ENCODE measurements around the gene TFF2.

Gene TFF2

DNA sequence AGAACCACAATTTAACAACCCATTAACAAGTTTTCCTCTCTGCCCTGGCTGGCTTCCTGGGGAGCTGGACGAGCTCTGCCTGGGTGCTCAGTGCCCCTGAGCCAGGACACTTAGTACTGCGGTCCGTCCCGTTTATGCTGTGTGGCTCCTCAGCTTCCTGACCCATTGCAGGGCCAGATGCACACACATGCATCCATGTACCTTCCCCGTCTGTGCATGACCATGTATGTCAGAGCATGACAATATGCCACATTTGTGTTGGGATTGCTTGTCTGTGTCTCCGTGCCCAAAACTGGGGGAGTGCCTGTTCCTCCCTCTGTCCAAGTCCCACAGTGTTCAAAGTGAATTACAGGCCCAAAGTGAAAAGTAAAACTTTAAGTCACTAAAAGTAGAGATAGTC lies 25.9 kb downstream of the TFF2 start:
- no peaks in the 10 kb centered on the region for H3K36me3 ChIP-seq (replicated peaks in 1 of 2; ENCODE audit: control insufficient read depth in 2 of 2, insufficient read depth in 2 of 2, low read length in 2 of 2)
- H4K8ac ChIP-seq (ENCODE audit: low read depth, low read length), result no peak overlapping the region
- H2AK5ac ChIP-seq (ENCODE audit: low read depth, low read length), result no peak overlapping the region
- no peaks in the 10 kb centered on the region for H3K4me1 ChIP-seq (ENCODE audit: control insufficient read depth in 2 of 2, insufficient read depth in 1 of 2, low read depth in 1 of 2, low read length in 2 of 2)
- no peak overlapping the region for H2BK12ac ChIP-seq (ENCODE audit: low read length)
- WGBS, 2 donors (ENCODE audit: extremely low coverage in 2 of 2, insufficient read length in 2 of 2, insufficient replicate concordance in 1 of 2), result no CpG with 5 or more reads among the region's 6 CpGs
- no peak overlapping the region for H3K27ac ChIP-seq (replicated peaks; ENCODE audit: low read length)
- H3K4me2 ChIP-seq (ENCODE audit: insufficient read depth, low read length, poor library complexity, severe bottlenecking), result no peak overlapping the region
- no peak overlapping the region for H4K91ac ChIP-seq (ENCODE audit: low read depth, low read length, poor library complexity)
- H3K4ac ChIP-seq (ENCODE audit: low read length), result no peak overlapping the region
- H3K9me3 ChIP-seq (replicated peaks in 1 of 2; ENCODE audit: control insufficient read depth in 2 of 2, insufficient read depth in 1 of 2, low read depth in 1 of 2, low read length in 2 of 2), result no peaks in the 10 kb centered on the region
- H3K9ac ChIP-seq (ENCODE audit: low read depth, low read length, poor library complexity), result no peak overlapping the region
- no peak overlapping the region for H3K18ac ChIP-seq (ENCODE audit: low read length)
- no peaks in the 10 kb centered on the region for H3K27me3 ChIP-seq (ENCODE audit: control insufficient read depth in 3 of 3, insufficient read depth in 3 of 3, low read depth in 1 of 3, low read length in 3 of 3)
- H2BK5ac ChIP-seq (ENCODE audit: low read length), result no peak overlapping the region
- no peak overlapping the region for H3K23ac ChIP-seq (ENCODE audit: low read depth, low read length, poor library complexity)
- no peaks in the 10 kb centered on the region for H3K79me1 ChIP-seq (ENCODE audit: low read depth, low read length)
- H2BK120ac ChIP-seq (ENCODE audit: low read depth, low read length), result no peak overlapping the region
- DNase-seq (ENCODE audit: low spot score), result no peak
- no peak overlapping the region for H2BK15ac ChIP-seq (ENCODE audit: low read length)
- no peak overlapping the region for H3K4me3 ChIP-seq (ENCODE audit: low read length in 2 of 2)
- no peak overlapping the region for H2AFZ ChIP-seq (ENCODE audit: low read length)
- H3K14ac ChIP-seq (ENCODE audit: low read length), result no peak overlapping the region

- no peaks in the 10 kb centered on the region for H3K27me3 ChIP-seq (ENCODE audit: control insufficient read depth in 3 of 3, insufficient read depth in 3 of 3, low read depth in 1 of 3, low read length in 3 of 3)
- no peak overlapping the region for H3K4me3 ChIP-seq (ENCODE audit: low read length in 2 of 2)
- WGBS, 2 donors (ENCODE audit: extremely low coverage in 2 of 2, insufficient read length in 2 of 2, insufficient replicate concordance in 1 of 2), result no CpG with 5 or more reads among the region's 4 CpGs
- no peaks in the 10 kb centered on the region for H3K79me1 ChIP-seq (ENCODE audit: low read depth, low read length)
- H3K27ac ChIP-seq (replicated peaks; ENCODE audit: low read length), result no peak overlapping the region
- no peak overlapping the region for H3K4ac ChIP-seq (ENCODE audit: low read length)
- no peak overlapping the region for H3K4me2 ChIP-seq (ENCODE audit: insufficient read depth, low read length, poor library complexity, severe bottlenecking)
- no peak overlapping the region for H2BK120ac ChIP-seq (ENCODE audit: low read depth, low read length)
- no peaks in the 10 kb centered on the region for H3K36me3 ChIP-seq (replicated peaks in 1 of 2; ENCODE audit: control insufficient read depth in 2 of 2, insufficient read depth in 2 of 2, low read length in 2 of 2)
- H3K9me3 ChIP-seq (replicated peaks in 1 of 2; ENCODE audit: control insufficient read depth in 2 of 2, insufficient read depth in 1 of 2, low read depth in 1 of 2, low read length in 2 of 2), result no peaks in the 10 kb centered on the region
- H2AK5ac ChIP-seq (ENCODE audit: low read depth, low read length), result no peak overlapping the region
- H3K9ac ChIP-seq (ENCODE audit: low read depth, low read length, poor library complexity), result no peak overlapping the region
- H2BK15ac ChIP-seq (ENCODE audit: low read length), result no peak overlapping the region
- DNase-seq (ENCODE audit: low spot score), result no peak
- H2AFZ ChIP-seq (ENCODE audit: low read length), result no peak overlapping the region
- H3K4me1 ChIP-seq (ENCODE audit: control insufficient read depth in 2 of 2, insufficient read depth in 1 of 2, low read depth in 1 of 2, low read length in 2 of 2), result peaks cover 0 to 2% of the 10 kb centered on the region in 2 donors
- no peak overlapping the region for H2BK12ac ChIP-seq (ENCODE audit: low read length)
- no peak overlapping the region for H3K18ac ChIP-seq (ENCODE audit: low read length)
- no peak overlapping the region for H3K23ac ChIP-seq (ENCODE audit: low read depth, low read length, poor library complexity)
- no peak overlapping the region for H4K8ac ChIP-seq (ENCODE audit: low read depth, low read length)
- no peak overlapping the region for H4K91ac ChIP-seq (ENCODE audit: low read depth, low read length, poor library complexity)
- no peak overlapping the region for H2BK5ac ChIP-seq (ENCODE audit: low read length)
- peak overlapping the region; percentile 11 for H3K14ac ChIP-seq (ENCODE audit: low read length)
Measured at GRCh38 chr21:42321845-42322244, 28.9 kb downstream of the TFF2 start.

GRCh38 chr21:42321231-42321630 lies 29.6 kb downstream of the TFF2 start:
- Histone ChIP-seq H3K9ac (ENCODE audit: low read depth, low read length, poor library complexity) (no peak overlapping the region), H3K4me3 (ENCODE audit: low read length in 2 of 2) (no peak overlapping the region), H2BK12ac (ENCODE audit: low read length) (no peak overlapping the region), H3K18ac (ENCODE audit: low read length) (no peak overlapping the region), H3K4ac (ENCODE audit: low read length) (no peak overlapping the region), H3K4me2 (ENCODE audit: insufficient read depth, low read length, poor library complexity, severe bottlenecking) (no peak overlapping the region), H3K14ac (ENCODE audit: low read length) (no peak overlapping the region), H3K27ac (replicated peaks; ENCODE audit: low read length) (no peak overlapping the region), H4K8ac (ENCODE audit: low read depth, low read length) (no peak overlapping the region), H2AFZ (ENCODE audit: low read length) (no peak overlapping the region), H2BK120ac (ENCODE audit: low read depth, low read length) (no peak overlapping the region), H2BK5ac (ENCODE audit: low read length) (no peak overlapping the region), H3K36me3 (replicated peaks in 1 of 2; ENCODE audit: control insufficient read depth in 2 of 2, insufficient read depth in 2 of 2, low read length in 2 of 2) (no peaks in the 10 kb centered on the region), H3K23ac (ENCODE audit: low read depth, low read length, poor library complexity) (no peak overlapping the region), H3K27me3 (ENCODE audit: control insufficient read depth in 3 of 3, insufficient read depth in 3 of 3, low read depth in 1 of 3, low read length in 3 of 3) (no peaks in the 10 kb centered on the region), H2AK5ac (ENCODE audit: low read depth, low read length) (no peak overlapping the region), H4K91ac (ENCODE audit: low read depth, low read length, poor library complexity) (no peak overlapping the region), H3K9me3 (replicated peaks in 1 of 2; ENCODE audit: control insufficient read depth in 2 of 2, insufficient read depth in 1 of 2, low read depth in 1 of 2, low read length in 2 of 2) (no peaks in the 10 kb centered on the region), H2BK15ac (ENCODE audit: low read length) (no peak overlapping the region), H3K79me1 (ENCODE audit: low read depth, low read length) (no peaks in the 10 kb centered on the region), H3K4me1 (ENCODE audit: control insufficient read depth in 2 of 2, insufficient read depth in 1 of 2, low read depth in 1 of 2, low read length in 2 of 2) (peaks cover 0 to 3% of the 10 kb centered on the region in 2 donors)
- WGBS, 2 donors (ENCODE audit: extremely low coverage in 2 of 2, insufficient read length in 2 of 2, insufficient replicate concordance in 1 of 2), result no CpG with 5 or more reads among the region's 10 CpGs
- DNase-seq (ENCODE audit: low spot score), result no peak

GRCh38 chr21:42320791-42321190 lies 30.0 kb downstream of the TFF2 start:
- Histone ChIP-seq H3K4me3 (ENCODE audit: low read length in 2 of 2) (no peak overlapping the region), H3K9ac (ENCODE audit: low read depth, low read length, poor library complexity) (no peak overlapping the region), H3K27ac (replicated peaks; ENCODE audit: low read length) (no peak overlapping the region), H2BK15ac (ENCODE audit: low read length) (no peak overlapping the region), H3K18ac (ENCODE audit: low read length) (no peak overlapping the region), H4K91ac (ENCODE audit: low read depth, low read length, poor library complexity) (no peak overlapping the region), H3K23ac (ENCODE audit: low read depth, low read length, poor library complexity) (no peak overlapping the region), H3K14ac (ENCODE audit: low read length) (no peak overlapping the region), H3K79me1 (ENCODE audit: low read depth, low read length) (no peaks in the 10 kb centered on the region), H2AFZ (ENCODE audit: low read length) (no peak overlapping the region), H3K36me3 (replicated peaks in 1 of 2; ENCODE audit: control insufficient read depth in 2 of 2, insufficient read depth in 2 of 2, low read length in 2 of 2) (no peaks in the 10 kb centered on the region), H3K27me3 (ENCODE audit: control insufficient read depth in 3 of 3, insufficient read depth in 3 of 3, low read depth in 1 of 3, low read length in 3 of 3) (no peaks in the 10 kb centered on the region), H3K9me3 (replicated peaks in 1 of 2; ENCODE audit: control insufficient read depth in 2 of 2, insufficient read depth in 1 of 2, low read depth in 1 of 2, low read length in 2 of 2) (no peaks in the 10 kb centered on the region), H2BK5ac (ENCODE audit: low read length) (no peak overlapping the region), H3K4me2 (ENCODE audit: insufficient read depth, low read length, poor library complexity, severe bottlenecking) (no peak overlapping the region), H2BK120ac (ENCODE audit: low read depth, low read length) (no peak overlapping the region), H2AK5ac (ENCODE audit: low read depth, low read length) (no peak overlapping the region), H4K8ac (ENCODE audit: low read depth, low read length) (no peak overlapping the region), H2BK12ac (ENCODE audit: low read length) (no peak overlapping the region), H3K4ac (ENCODE audit: low read length) (no peak overlapping the region), H3K4me1 (ENCODE audit: control insufficient read depth in 2 of 2, insufficient read depth in 1 of 2, low read depth in 1 of 2, low read length in 2 of 2) (peaks cover 0 to 3% of the 10 kb centered on the region in 2 donors)
- no CpG with 5 or more reads among the region's 8 CpGs for WGBS, 2 donors (ENCODE audit: extremely low coverage in 2 of 2, insufficient read length in 2 of 2, insufficient replicate concordance in 1 of 2)
- DNase-seq (ENCODE audit: low spot score), result no peak

Data from neuronal stem cell (in vitro differentiated cells).